ENCODE data around the gene SEMA6A. TPM values are rescaled to one million over a fixed set of nuclear protein-coding genes. Genes with fewer than 3 reads are reported as not detected.
A peak's percentile ranks its signal among the peaks of the same experiment; 100 is the strongest.

The SEMA6A gene
- total and polyA plus RNA-seq, 2 experiments from 2014 or later: 233 to 400 TPM

- no peak for TF ChIP-seq EZH2phosphoT487 (IDR thresholded peaks at IDR 0.05; ENCODE audit: unreplicated experiment)
- no peak for TF ChIP-seq REST (IDR thresholded peaks at IDR 0.05; ENCODE audit: unreplicated experiment)
- TF ChIP-seq STAT1 (IDR thresholded peaks at IDR 0.05; ENCODE audit: unreplicated experiment): no peak
- TF ChIP-seq ZNF462 (CRISPR knock-in tag; IDR thresholded peaks at IDR 0.05): no peak
- TF ChIP-seq ZNF331 (CRISPR knock-in tag; IDR thresholded peaks at IDR 0.05; ENCODE audit: low read depth): no peak
- TF ChIP-seq CREB1 (CRISPR knock-in tag; IDR thresholded peaks at IDR 0.05; ENCODE audit: low read depth): no peak
- TF ChIP-seq NANOG (IDR thresholded peaks at IDR 0.05; ENCODE audit: borderline replicate concordance): no peak
- Histone ChIP-seq H2AFZ (no peak overlapping the region), H3K36me3 (ENCODE audit: insufficient read depth) (no peaks in the 10 kb centered on the region), H3K27ac (ENCODE audit: low read depth) (no peak overlapping the region), H3K79me2 (replicated peaks; ENCODE audit: insufficient read depth) (peaks cover 100% of the 10 kb centered on the region), H4K20me1 (replicated peaks; ENCODE audit: insufficient read depth) (peaks cover 97% of the 10 kb centered on the region), H3K4me2 (peak overlapping the region; percentile 50), H3K27me3 (ENCODE audit: insufficient read depth) (no peaks in the 10 kb centered on the region), H3K4me1 (ENCODE audit: insufficient read depth) (peaks cover 82% of the 10 kb centered on the region), H3F3A (replicated peaks; ENCODE audit: low read depth) (no peaks in the 10 kb centered on the region), H3K4me3 (no peak overlapping the region), H3K9me2 (ENCODE audit: insufficient read depth) (no peaks in the 10 kb centered on the region)
- H3K27ac Mint-ChIP-seq: no peak overlapping the region
- no peak for DNase-seq (ENCODE audit: low spot score)
- no peaks in the 10 kb centered on the region; the same call in 2 of the 3 replicates for H3K36me3 Mint-ChIP-seq (ENCODE audit: low read depth)
- no peaks in the 10 kb centered on the region for H3K9me3 Mint-ChIP-seq
- ATAC-seq: no peak
- peaks cover 6% of the 10 kb centered on the region for H3K27me3 Mint-ChIP-seq (ENCODE audit: insufficient read depth, low read depth, poor library complexity)
- H3K4me3 Mint-ChIP-seq: no peak overlapping the region
- H3K4me1 Mint-ChIP-seq: peaks cover 78% of the 10 kb centered on the region
These were observed 48.9 kb downstream of the SEMA6A start for GRCh38 chr5:116525674-116526073.

All from GM23338 (cell line).